AG04449 (cell line): ENCODE measurements around the gene RAE1.

ENCODE experiments used
- CTCF ChIA-PET: fragments of 350-600 bp; formaldehyde crosslinking; extraction: SDS; loops from one replicate; lab custom pipeline; 2021; ENCODE audit warnings: antibody characterized with exemption; lab: Yijun Ruan, JAX
- POLR2A ChIA-PET: fragments of 400-600, 350-600 bp; formaldehyde crosslinking; extraction: SDS; loops from one replicate; lab custom pipeline; 2020; ENCODE audit warnings: antibody characterized with exemption, inconsistent platforms; lab: Yijun Ruan, JAX
- DNase-seq: peaks from one replicate; pipeline ENCODE4 v3.0.0-alpha.2; 2010; ENCODE audit warnings: low read depth, low spot score
- H3K4me3 ChIP-seq: 2 replicates; pipeline ENCODE4 v1.5.1; 2011; ENCODE audit warnings: low read depth, mild to moderate bottlenecking, control low read depth, low read length
- CTCF ChIP-seq: IDR thresholded peaks from one replicate; pipeline ENCODE4 v1.5.1; 2011; ENCODE audit warnings: mild to moderate bottlenecking, moderate library complexity, low read length, control low read depth, inconsistent platforms; ENCODE audit not compliant: insufficient read depth; ENCODE audit errors: missing control alignments

Gene RAE1

GRCh38 chr20:57396212-57396983, 45.3 kb downstream of the RAE1 start:
- H3K4me3 ChIP-seq: no peak overlapping the region
- TF ChIP-seq CTCF: no peak
- ChIA-PET POLR2A (interaction anchor here (0.7 kb wide), 1 partner anchor 205 kb away, joined by 3 read pairs; no protein-coding TSS in a partner anchor), CTCF (interaction anchor here (1.4 kb wide), 1 partner anchor 14 kb away, joined by 3 read pairs; no protein-coding TSS in a partner anchor)
- DNase-seq: no peak

- no peak for TF ChIP-seq CTCF
- POLR2A ChIA-PET: no interaction called here
- no peak for DNase-seq
- no peak overlapping the region for H3K4me3 ChIP-seq
- CTCF ChIA-PET: interaction anchor here (1.3 to 1.4 kb wide), 2 partner anchors 15 to 18 kb away, joined by 3 to 4 read pairs; no protein-coding TSS in a partner anchor
These were observed 46.1 kb downstream of the RAE1 start for GRCh38 chr20:57396984-57397692.

- H3K4me3 ChIP-seq: no peak overlapping the region
- ChIA-PET CTCF (interaction anchor here (1.3 kb wide), 2 partner anchors 15 to 18 kb away, joined by 4 read pairs; no protein-coding TSS in a partner anchor), POLR2A (no interaction called here)
- no peak for DNase-seq
- TF ChIP-seq CTCF: no peak
These were observed 46.6 kb downstream of the RAE1 start for GRCh38 chr20:57397693-57398108.

- DNase-seq: no peak
- POLR2A ChIA-PET: no interaction called here
- no peak overlapping the region for H3K4me3 ChIP-seq
- no peak for TF ChIP-seq CTCF
- CTCF ChIA-PET: interaction anchor here (1.3 to 1.5 kb wide), 3 partner anchors 16 to 97 kb away, joined by 4 read pairs; no protein-coding TSS in a partner anchor
These were observed 47.3 kb downstream of the RAE1 start for GRCh38 chr20:57398231-57398821.

- H3K4me3 ChIP-seq: no peak overlapping the region
- POLR2A ChIA-PET: no interaction called here
- TF ChIP-seq CTCF: no peak
- CTCF ChIA-PET: interaction anchor here (1.3 to 1.5 kb wide), 2 partner anchors 17 to 97 kb away, joined by 4 read pairs; no protein-coding TSS in a partner anchor
- no peak for DNase-seq
These were observed 48.0 kb downstream of the RAE1 start for GRCh38 chr20:57398901-57399535.
